ENCODE data around the gene PHIP.

- TF ChIP-seq YY1 (IDR thresholded peaks at IDR 0.05; ENCODE audit: low read depth, low read length): no peak
- TF ChIP-seq TAF1 (IDR thresholded peaks at IDR 0.05; ENCODE audit: low read depth, low read length): no peak
Measured at GRCh38 chr6:79070206-79070825, 7.7 kb downstream of the PHIP start.

All from H1 (cell line).